Uterus (tissue), 4 donors: ENCODE measurements around the gene ASB8. TPM values are rescaled to one million over a fixed set of nuclear protein-coding genes. Genes with fewer than 3 reads are reported as not detected.

Source experiments
- DNase-seq, 2 donors: peaks; one replicate each; pipeline ENCODE4 v3.0.0-alpha.2; 2019 to 2020
- H3K27ac ChIP-seq, 2 donors: fragments of 200-600 bp; sonication (generic); 1 replicate in 1 of 2; 2 replicates in 1 of 2; pipeline ENCODE4 v1.5.1; 2016 to 2018
- H3K27me3 ChIP-seq, 2 donors: fragments of 200-600 bp; sonication (generic); one replicate each; pipeline ENCODE4 v1.5.1; 2018 to 2019; ENCODE audit warnings: control low read depth in 1 of 2
- H3K36me3 ChIP-seq, 2 donors: fragments of 200-600 bp; sonication (generic); one replicate each; pipeline ENCODE4 v1.5.1; 2019; ENCODE audit warnings: control low read depth in 1 of 2
- H3K4me1 ChIP-seq, 2 donors: fragments of 200-600 bp; sonication (generic); one replicate each; pipeline ENCODE4 v1.5.1; 2018 to 2019; ENCODE audit warnings: control low read depth in 1 of 2
- H3K4me3 ChIP-seq, 2 donors: fragments of 200-600 bp; sonication (generic); 1 replicate in 1 of 2; 2 replicates in 1 of 2; pipeline ENCODE4 v1.5.1; 2018 to 2019; ENCODE audit warnings: mild to moderate bottlenecking in 1 of 2
- H3K9me3 ChIP-seq, 2 donors: fragments of 200-600 bp; sonication (generic); one replicate each; pipeline ENCODE4 v1.5.1; 2019; ENCODE audit warnings: control low read depth in 1 of 2
- CTCF ChIP-seq, 4 experiments: fragments of 200-600 bp in 2 of 4; fragments of 450-650 bp in 2 of 4; sonication (generic) in 2 of 4; IDR thresholded peaks; one replicate each; pipeline ENCODE4 v1.5.1; 2016 to 2019; ENCODE audit warnings: antibody characterized with exemption in 4 of 4, mild to moderate bottlenecking in 2 of 4, moderate library complexity in 1 of 4
- POLR2A ChIP-seq, 2 donors: fragments of 450-650 bp; IDR thresholded peaks; one replicate each; pipeline ENCODE4 v1.6.1; 2016; ENCODE audit warnings: antibody characterized with exemption in 2 of 2, mild to moderate bottlenecking in 1 of 2, moderate library complexity in 1 of 2
- intact Hi-C: fragments of 100-400 bp; cut with DNase I; formaldehyde crosslinking; loops from one replicate; pipeline ENCODE4 v1.15.1; 2023; ENCODE audit warnings: low total_unique reads
- total RNA-seq, 4 donors: library from RNA; depleted of rRNA in 3 of 4; stranded (reverse); fragments of >200 nt in 3 of 4; gene quantifications; one replicate each; pipeline versions ENCODE4 v1.1.0 to v1.2.4, GENCODE V29; 2014 to 2023
- donor health status: DM: yes; HTN: yes; CAD: no.

The ASB8 gene
- total RNA-seq, 4 donors from 2014 or later, result 22.3 to 50.9 (median 32.5) TPM

GRCh38 chr12:48189331-48190125 lies 32.2 kb upstream of the ASB8 start:
- DNase-seq, result peak; percentile 59 to 75
- no peaks in the 10 kb centered on the region for H3K9me3 ChIP-seq
- no peak overlapping the region for H3K4me3 ChIP-seq
- no peaks in the 10 kb centered on the region for H3K4me1 ChIP-seq
- no peaks in the 10 kb centered on the region for H3K36me3 ChIP-seq
- intact Hi-C loops, result no loop called here
- H3K27me3 ChIP-seq, result no peaks in the 10 kb centered on the region
- peak; percentile 83 to 89 (median 86) for TF ChIP-seq CTCF (IDR thresholded peaks at IDR 0.05)
- TF ChIP-seq POLR2A (IDR thresholded peaks at IDR 0.05), result no peak
- no peak overlapping the region for H3K27ac ChIP-seq

- no peak overlapping the region for H3K27ac ChIP-seq
- H3K4me3 ChIP-seq, result no peak overlapping the region
- H3K27me3 ChIP-seq, result no peaks in the 10 kb centered on the region
- no peak for TF ChIP-seq POLR2A (IDR thresholded peaks at IDR 0.05)
- no peak for TF ChIP-seq CTCF (IDR thresholded peaks at IDR 0.05)
- H3K4me1 ChIP-seq, result no peaks in the 10 kb centered on the region
- no peak for DNase-seq
- H3K9me3 ChIP-seq, result no peaks in the 10 kb centered on the region
- no peaks in the 10 kb centered on the region for H3K36me3 ChIP-seq
- intact Hi-C loops, result no loop called here
Observed at GRCh38 chr12:48187916-48188695, 30.8 kb upstream of the ASB8 start.

GRCh38 chr12:48185181-48185919 lies 28.0 kb upstream of the ASB8 start:
- Histone ChIP-seq H3K27ac (no peak overlapping the region), H3K27me3 (no peaks in the 10 kb centered on the region), H3K36me3 (no peaks in the 10 kb centered on the region), H3K9me3 (no peaks in the 10 kb centered on the region), H3K4me3 (peak overlapping the region in 1 of 2 donors; percentile 69), H3K4me1 (no peaks in the 10 kb centered on the region)
- DNase-seq, result no peak
- intact Hi-C loops, result no loop called here
- no peak for TF ChIP-seq CTCF (IDR thresholded peaks at IDR 0.05)
- TF ChIP-seq POLR2A (IDR thresholded peaks at IDR 0.05), result no peak

- intact Hi-C loops, result no loop called here
- peak overlapping the region; percentile 56 to 69 for H3K4me3 ChIP-seq
- H3K4me1 ChIP-seq, result no peaks in the 10 kb centered on the region
- H3K27ac ChIP-seq, result peak overlapping the region in 1 of 2 donors; percentile 69
- TF ChIP-seq CTCF (IDR thresholded peaks at IDR 0.05) (no peak), POLR2A (IDR thresholded peaks at IDR 0.05) (no peak)
- no peaks in the 10 kb centered on the region for H3K9me3 ChIP-seq
- no peaks in the 10 kb centered on the region for H3K27me3 ChIP-seq
- DNase-seq, result no peak
- no peaks in the 10 kb centered on the region for H3K36me3 ChIP-seq
Observed at GRCh38 chr12:48184549-48184922, 27.2 kb upstream of the ASB8 start.
